HL-60 (cell line): ENCODE measurements around the gene SPRING1.

ENCODE experiments used
- DNase-seq, 2 experiments: peaks; one replicate each; pipeline ENCODE4 v3.0.0-alpha.2; 2010 to 2020; ENCODE audit warnings: low read depth in 1 of 2, low spot score in 1 of 2
- H3K27ac ChIP-seq: fragments of 250-450 bp; sonication (Bioruptor Pico); replicated peaks from 2 replicates; pipeline ENCODE4 v1.5.1; 2020; ENCODE audit warnings: mild to moderate bottlenecking, moderate library complexity
- H3K27me3 ChIP-seq: fragments of 250-450 bp; sonication (Bioruptor Pico); 2 replicates; pipeline ENCODE4 v1.5.1; 2021; ENCODE audit warnings: mild to moderate bottlenecking, moderate library complexity; ENCODE audit not compliant: insufficient read depth, poor library complexity, severe bottlenecking
- H3K4me3 ChIP-seq: replicated peaks from 2 replicates; pipeline ENCODE4 v1.5.1; 2011; ENCODE audit warnings: mild to moderate bottlenecking, control low read depth, low read length; ENCODE audit not compliant: insufficient read depth
- GABPA ChIP-seq: IDR thresholded peaks from 2 replicates; pipeline ENCODE4 v1.6.1; 2012; ENCODE audit warnings: low read depth
- POLR2AphosphoS5 ChIP-seq: IDR thresholded peaks from 2 replicates; pipeline ENCODE4 v1.6.1; 2012; ENCODE audit warnings: low read depth
- SPI1 ChIP-seq: IDR thresholded peaks from 2 replicates; pipeline ENCODE4 v1.6.1; 2012; ENCODE audit warnings: low read depth, mild to moderate bottlenecking, borderline replicate concordance
- TF ChIP-seq, protein P1 (sequence below): IDR thresholded peaks from 2 replicates; pipeline ENCODE4 v1.6.1; 2012; ENCODE audit warnings: low read depth; ENCODE audit not compliant: insufficient replicate concordance
- TF ChIP-seq, protein P2 (sequence below): IDR thresholded peaks from one replicate; pipeline ENCODE4 v1.5.1; 2011; ENCODE audit warnings: low read length, control low read depth, inconsistent platforms; ENCODE audit not compliant: insufficient read depth

SPRING1 gene

DNA sequence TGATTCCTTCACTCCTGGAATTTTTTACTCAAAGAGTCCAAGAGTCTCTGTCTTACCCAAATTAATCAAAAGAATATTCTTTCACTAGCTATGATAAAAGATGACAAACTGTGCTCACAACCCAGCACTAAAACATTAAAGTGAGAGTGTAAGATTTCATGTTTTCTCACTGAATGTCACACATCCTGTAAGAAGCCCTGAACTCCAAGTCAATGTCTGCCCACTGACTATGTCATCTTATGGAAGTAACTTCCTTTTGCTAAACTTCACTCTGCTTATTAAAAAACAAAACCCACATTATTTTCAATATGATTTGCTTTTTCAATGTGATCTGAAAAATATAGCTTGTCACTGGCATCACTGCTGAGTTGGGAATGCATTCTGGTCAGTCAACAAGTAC is 15.6 kb downstream of the SPRING1 start:
- no peaks in the 10 kb centered on the region for H3K27me3 ChIP-seq
- H3K4me3 ChIP-seq, result no peak overlapping the region
- no peak for DNase-seq
- TF ChIP-seq POLR2AphosphoS5 (no peak), GABPA (no peak), SPI1 (no peak)
- TF ChIP-seq, protein P1, sequence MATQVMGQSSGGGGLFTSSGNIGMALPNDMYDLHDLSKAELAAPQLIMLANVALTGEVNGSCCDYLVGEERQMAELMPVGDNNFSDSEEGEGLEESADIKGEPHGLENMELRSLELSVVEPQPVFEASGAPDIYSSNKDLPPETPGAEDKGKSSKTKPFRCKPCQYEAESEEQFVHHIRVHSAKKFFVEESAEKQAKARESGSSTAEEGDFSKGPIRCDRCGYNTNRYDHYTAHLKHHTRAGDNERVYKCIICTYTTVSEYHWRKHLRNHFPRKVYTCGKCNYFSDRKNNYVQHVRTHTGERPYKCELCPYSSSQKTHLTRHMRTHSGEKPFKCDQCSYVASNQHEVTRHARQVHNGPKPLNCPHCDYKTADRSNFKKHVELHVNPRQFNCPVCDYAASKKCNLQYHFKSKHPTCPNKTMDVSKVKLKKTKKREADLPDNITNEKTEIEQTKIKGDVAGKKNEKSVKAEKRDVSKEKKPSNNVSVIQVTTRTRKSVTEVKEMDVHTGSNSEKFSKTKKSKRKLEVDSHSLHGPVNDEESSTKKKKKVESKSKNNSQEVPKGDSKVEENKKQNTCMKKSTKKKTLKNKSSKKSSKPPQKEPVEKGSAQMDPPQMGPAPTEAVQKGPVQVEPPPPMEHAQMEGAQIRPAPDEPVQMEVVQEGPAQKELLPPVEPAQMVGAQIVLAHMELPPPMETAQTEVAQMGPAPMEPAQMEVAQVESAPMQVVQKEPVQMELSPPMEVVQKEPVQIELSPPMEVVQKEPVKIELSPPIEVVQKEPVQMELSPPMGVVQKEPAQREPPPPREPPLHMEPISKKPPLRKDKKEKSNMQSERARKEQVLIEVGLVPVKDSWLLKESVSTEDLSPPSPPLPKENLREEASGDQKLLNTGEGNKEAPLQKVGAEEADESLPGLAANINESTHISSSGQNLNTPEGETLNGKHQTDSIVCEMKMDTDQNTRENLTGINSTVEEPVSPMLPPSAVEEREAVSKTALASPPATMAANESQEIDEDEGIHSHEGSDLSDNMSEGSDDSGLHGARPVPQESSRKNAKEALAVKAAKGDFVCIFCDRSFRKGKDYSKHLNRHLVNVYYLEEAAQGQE, result no peak
- TF ChIP-seq, protein P2, sequence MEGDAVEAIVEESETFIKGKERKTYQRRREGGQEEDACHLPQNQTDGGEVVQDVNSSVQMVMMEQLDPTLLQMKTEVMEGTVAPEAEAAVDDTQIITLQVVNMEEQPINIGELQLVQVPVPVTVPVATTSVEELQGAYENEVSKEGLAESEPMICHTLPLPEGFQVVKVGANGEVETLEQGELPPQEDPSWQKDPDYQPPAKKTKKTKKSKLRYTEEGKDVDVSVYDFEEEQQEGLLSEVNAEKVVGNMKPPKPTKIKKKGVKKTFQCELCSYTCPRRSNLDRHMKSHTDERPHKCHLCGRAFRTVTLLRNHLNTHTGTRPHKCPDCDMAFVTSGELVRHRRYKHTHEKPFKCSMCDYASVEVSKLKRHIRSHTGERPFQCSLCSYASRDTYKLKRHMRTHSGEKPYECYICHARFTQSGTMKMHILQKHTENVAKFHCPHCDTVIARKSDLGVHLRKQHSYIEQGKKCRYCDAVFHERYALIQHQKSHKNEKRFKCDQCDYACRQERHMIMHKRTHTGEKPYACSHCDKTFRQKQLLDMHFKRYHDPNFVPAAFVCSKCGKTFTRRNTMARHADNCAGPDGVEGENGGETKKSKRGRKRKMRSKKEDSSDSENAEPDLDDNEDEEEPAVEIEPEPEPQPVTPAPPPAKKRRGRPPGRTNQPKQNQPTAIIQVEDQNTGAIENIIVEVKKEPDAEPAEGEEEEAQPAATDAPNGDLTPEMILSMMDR, result no peak
- H3K27ac ChIP-seq, result no peak overlapping the region

DNA sequence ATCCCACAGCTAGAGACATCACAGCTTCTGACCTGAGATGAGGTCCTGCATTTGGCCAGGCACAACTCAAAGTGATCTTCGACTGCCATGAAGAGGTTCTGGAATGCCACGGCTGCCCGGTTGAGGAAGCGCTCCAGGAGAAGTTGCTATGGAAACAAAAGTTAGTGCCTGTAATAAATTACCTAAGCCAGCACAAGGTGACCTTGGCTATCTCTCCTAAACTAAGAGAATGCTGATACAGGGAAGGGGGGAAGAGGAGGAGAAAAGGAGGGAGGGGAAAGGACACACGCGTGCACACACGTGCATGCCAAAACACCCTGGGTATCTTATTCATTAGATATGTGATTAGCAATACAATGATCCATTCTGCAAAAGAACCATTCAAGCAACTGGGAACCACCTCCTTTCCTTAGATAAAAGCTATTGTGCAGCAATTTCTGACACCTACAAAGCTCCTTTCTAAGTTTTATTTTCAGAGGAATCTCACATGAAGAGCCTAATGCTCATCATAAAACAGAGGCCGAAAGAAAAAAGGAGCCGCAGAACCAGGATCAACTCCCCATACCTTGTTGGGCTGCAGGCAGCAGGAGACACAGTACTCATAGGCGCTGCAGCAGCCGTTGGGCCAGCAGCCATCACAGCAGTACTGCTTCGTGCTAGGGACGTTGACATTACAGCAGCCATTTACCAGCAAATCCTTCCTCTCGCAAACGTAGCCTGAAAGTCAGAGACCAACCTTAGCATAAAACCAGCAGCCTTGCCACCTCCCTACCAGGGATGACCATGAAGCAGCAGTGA is 17.9 kb downstream of the SPRING1 start:
- no peaks in the 10 kb centered on the region for H3K27me3 ChIP-seq
- H3K27ac ChIP-seq, result no peak overlapping the region
- TF ChIP-seq, protein P1, result no peak
- TF ChIP-seq GABPA (no peak), SPI1 (no peak), POLR2AphosphoS5 (no peak)
- TF ChIP-seq, protein P2, result no peak
- no peak overlapping the region for H3K4me3 ChIP-seq
- DNase-seq, result no peak

DNA sequence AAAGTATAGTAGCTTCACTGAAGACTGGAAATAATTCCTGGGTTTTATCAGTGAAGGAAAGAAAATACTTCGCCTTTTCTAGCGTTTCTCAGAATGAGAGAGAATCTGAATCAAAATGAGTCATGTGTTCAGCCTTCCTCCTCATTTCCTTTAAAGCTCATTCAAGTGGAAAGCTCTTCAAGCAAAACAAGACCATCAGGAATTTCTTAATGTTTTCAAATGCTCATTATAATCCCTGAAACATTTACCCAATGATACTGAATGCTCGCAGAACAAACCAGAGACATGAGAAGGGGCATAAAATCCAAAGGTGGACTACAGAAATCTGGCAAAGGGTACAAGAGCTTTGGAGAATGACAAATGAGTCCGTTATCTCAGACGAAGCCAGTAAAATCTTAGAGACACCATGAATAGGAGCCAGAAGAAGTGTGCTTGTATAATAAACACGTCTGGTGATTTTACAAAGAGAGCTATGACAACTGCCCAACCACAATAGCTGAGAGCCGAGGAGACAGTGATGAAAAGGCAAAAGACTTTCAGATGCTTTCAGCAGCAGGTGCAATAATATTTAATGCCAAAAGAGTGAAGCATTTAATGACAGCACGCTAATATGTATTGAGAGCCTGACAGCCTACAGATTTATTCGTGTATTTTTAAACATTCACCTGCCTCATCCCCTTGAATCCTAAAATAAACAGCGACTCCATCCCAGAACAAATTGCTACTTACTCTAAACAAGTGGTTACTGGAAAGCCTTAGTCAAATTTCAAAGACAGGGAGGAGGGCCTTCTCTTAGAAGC is 19.0 kb downstream of the SPRING1 start:
- no peak for DNase-seq
- H3K27ac ChIP-seq, result no peak overlapping the region
- H3K27me3 ChIP-seq, result no peaks in the 10 kb centered on the region
- TF ChIP-seq POLR2AphosphoS5 (no peak), GABPA (no peak), SPI1 (no peak)
- TF ChIP-seq, protein P2, result no peak
- TF ChIP-seq, protein P1, result no peak
- no peak overlapping the region for H3K4me3 ChIP-seq
